Endothelial cell of umbilical vein (primary cell): ENCODE results near the gene HUNK. TPM values are rescaled to one million over a fixed set of nuclear protein-coding genes. Genes with fewer than 3 reads are reported as not detected.

Experiments used
- BruUV-seq: library from RNA; stranded (reverse); fragments of 400-500 nt; replicated peaks from 2 replicates; lab custom pipeline; 2021; lab: Mats Ljungman, UMichigan
- CTCF ChIA-PET: fragments of 300-600, 350-600 bp; sonication (Branson Sonifier 250); formaldehyde crosslinking; loops from one replicate; lab custom pipeline; 2021; ENCODE audit warnings: antibody characterized with exemption, inconsistent platforms; lab: Charles Lee
- POLR2A ChIA-PET: fragments of 300-600, 350-600 bp; sonication (Branson Sonifier 250); formaldehyde crosslinking; loops from one replicate; lab custom pipeline; 2021; ENCODE audit warnings: antibody characterized with exemption, inconsistent platforms; lab: Charles Lee
- DNase-seq: peaks from one replicate; pipeline ENCODE4 v3.0.0-alpha.2; 2011; ENCODE audit warnings: low read depth, low spot score
- FAIRE-seq: peaks from 2 replicates; lab custom pipeline; 2011; peaks lifted over from hg19 to GRCh38; lab: Jason Lieb, UNC
- H2AFZ ChIP-seq: 2 replicates; pipeline ENCODE4 v1.6.0; 2012; ENCODE audit warnings: low read depth, low read length, control low read depth, inconsistent platforms
- H3K27ac ChIP-seq: 2 replicates; pipeline ENCODE4 v1.5.1; 2011; ENCODE audit warnings: low read depth, mild to moderate bottlenecking, control low read depth, low read length, moderate library complexity; ENCODE audit not compliant: insufficient read depth
- H3K27me3 ChIP-seq, 2 experiments: 2 replicates each; pipeline versions ENCODE4 v1.6.0 to v1.6.1; 2011; ENCODE audit warnings: low read length in 2 of 2, mixed read lengths in 1 of 2; ENCODE audit not compliant: control insufficient read depth in 2 of 2, insufficient read depth in 2 of 2
- H3K36me3 ChIP-seq, 2 experiments: 2 replicates in 1 of 2; 3 replicates in 1 of 2; pipeline ENCODE4 v1.5.1; 2011; ENCODE audit warnings: low read length in 2 of 2, mild to moderate bottlenecking in 1 of 2, moderate library complexity in 1 of 2; ENCODE audit not compliant: control insufficient read depth in 2 of 2, insufficient read depth in 2 of 2; ENCODE audit errors: extremely low read depth in 1 of 2
- H3K4me1 ChIP-seq: 3 replicates; pipeline ENCODE4 v1.5.1; 2011; ENCODE audit warnings: mild to moderate bottlenecking, low read length; ENCODE audit not compliant: control insufficient read depth, insufficient read depth; ENCODE audit errors: extremely low read depth
- H3K4me2 ChIP-seq: 2 replicates; pipeline ENCODE4 v1.6.1; 2011; ENCODE audit warnings: low read length, control low read depth, mixed read lengths; ENCODE audit not compliant: insufficient read depth
- H3K4me3 ChIP-seq, 3 experiments: fragments of 200-600 bp in 1 of 3; sonication (generic), shearing (Covaris generic) in 1 of 3; replicated peaks in 1 of 3; 2 replicates each; pipeline ENCODE4 v1.5.1; 2011 to 2016; ENCODE audit warnings: control low read depth in 3 of 3, low read length in 3 of 3, mild to moderate bottlenecking in 2 of 3, inconsistent platforms in 1 of 3, low read depth in 1 of 3, moderate library complexity in 1 of 3; ENCODE audit not compliant: insufficient read depth in 1 of 3
- H3K79me2 ChIP-seq: 2 replicates; pipeline ENCODE4 v1.6.0; 2012; ENCODE audit warnings: low read length, inconsistent platforms; ENCODE audit not compliant: control insufficient read depth, insufficient read depth
- H3K9ac ChIP-seq: replicated peaks from 2 replicates; pipeline ENCODE3; 2011; ENCODE audit warnings: low read length, control low read depth; ENCODE audit not compliant: insufficient read depth; ENCODE audit errors: extremely low read depth
- H3K9me1 ChIP-seq: replicated peaks from 3 replicates; pipeline ENCODE4 v1.6.0; 2011; ENCODE audit warnings: mild to moderate bottlenecking, low read length; ENCODE audit not compliant: control insufficient read depth, insufficient read depth; ENCODE audit errors: extremely low read depth
- H3K9me3 ChIP-seq: replicated peaks from 2 replicates; pipeline ENCODE4 v1.5.1; 2012; ENCODE audit warnings: low read length, inconsistent platforms; ENCODE audit not compliant: control insufficient read depth, insufficient read depth
- H4K20me1 ChIP-seq: replicated peaks from 2 replicates; pipeline ENCODE3; 2011; ENCODE audit warnings: mild to moderate bottlenecking, low read length; ENCODE audit not compliant: control insufficient read depth, insufficient read depth; ENCODE audit errors: extremely low read depth
- EZH2 ChIP-seq: IDR thresholded peaks from 2 replicates; pipeline ENCODE4 v1.6.1; 2012; ENCODE audit warnings: borderline replicate concordance, low read depth, mild to moderate bottlenecking, moderate library complexity, low read length, inconsistent platforms; ENCODE audit not compliant: severe bottlenecking
- JUN ChIP-seq: IDR thresholded peaks from 2 replicates; pipeline ENCODE4 v1.6.1; 2011; ENCODE audit warnings: borderline replicate concordance, low read depth; ENCODE audit not compliant: insufficient read length, insufficient read depth
- POLR2A ChIP-seq: IDR thresholded peaks from 2 replicates; pipeline ENCODE4 v1.6.1; 2012; ENCODE audit warnings: low read depth, mild to moderate bottlenecking, control low read depth, low read length
- POLR2AphosphoS5 ChIP-seq: IDR thresholded peaks from 2 replicates; pipeline ENCODE4 v1.6.1; 2012; ENCODE audit warnings: low read depth, mild to moderate bottlenecking, control low read depth, low read length, moderate library complexity; ENCODE audit not compliant: insufficient read depth
- dilution Hi-C: fragments of 300-500 bp; cut with MboI; formaldehyde crosslinking; loops from one replicate; pipeline ENCODE4 v1.15.0; 2019; ENCODE audit warnings: low sequenced_read_pairs; ENCODE audit not compliant: extremely low pct_ligation_motif_present
- intact Hi-C: fragments of 100-400 bp; cut with micrococcal nuclease; formaldehyde crosslinking; loops from one replicate; pipeline ENCODE4 v1.10.0; 2022
- polyA plus RNA-seq, 4 experiments: library from polyadenylated mRNA; depleted of rRNA in 3 of 4; stranded (reverse) in 3 of 4; unstranded in 1 of 4; fragments of >200 nt; gene quantifications; 2 replicates each; pipeline versions ENCODE4 v1.2.1 to v1.2.3, GENCODE V29; 2011 to 2012; ENCODE audit warnings: missing spikeins in 1 of 4
- total RNA-seq: library from RNA; stranded (reverse); gene quantifications from 2 replicates; pipeline ENCODE4 v1.2.3, GENCODE V29; 2021
- TF ChIP-seq, protein P1 (sequence below): IDR thresholded peaks from 2 replicates; pipeline ENCODE4 v1.6.1; 2011; ENCODE audit not compliant: insufficient read depth, insufficient read length
- TF ChIP-seq, protein P2 (sequence below), 2 donors: IDR thresholded peaks; 1 replicate in 1 of 2; 2 replicates in 1 of 2; pipeline ENCODE4 v1.5.1; 2011; ENCODE audit warnings: low read length in 2 of 2, mild to moderate bottlenecking in 2 of 2, moderate library complexity in 2 of 2, control low read depth in 1 of 2, inconsistent platforms in 1 of 2, low read depth in 1 of 2; ENCODE audit not compliant: insufficient read depth in 1 of 2; ENCODE audit errors: extremely low read depth in 1 of 2

Gene HUNK
- total and polyA plus RNA-seq, 2 donors (not counting 3 experiments of a cell fraction or from before 2014, with no cell fraction given) = not detected

DNA sequence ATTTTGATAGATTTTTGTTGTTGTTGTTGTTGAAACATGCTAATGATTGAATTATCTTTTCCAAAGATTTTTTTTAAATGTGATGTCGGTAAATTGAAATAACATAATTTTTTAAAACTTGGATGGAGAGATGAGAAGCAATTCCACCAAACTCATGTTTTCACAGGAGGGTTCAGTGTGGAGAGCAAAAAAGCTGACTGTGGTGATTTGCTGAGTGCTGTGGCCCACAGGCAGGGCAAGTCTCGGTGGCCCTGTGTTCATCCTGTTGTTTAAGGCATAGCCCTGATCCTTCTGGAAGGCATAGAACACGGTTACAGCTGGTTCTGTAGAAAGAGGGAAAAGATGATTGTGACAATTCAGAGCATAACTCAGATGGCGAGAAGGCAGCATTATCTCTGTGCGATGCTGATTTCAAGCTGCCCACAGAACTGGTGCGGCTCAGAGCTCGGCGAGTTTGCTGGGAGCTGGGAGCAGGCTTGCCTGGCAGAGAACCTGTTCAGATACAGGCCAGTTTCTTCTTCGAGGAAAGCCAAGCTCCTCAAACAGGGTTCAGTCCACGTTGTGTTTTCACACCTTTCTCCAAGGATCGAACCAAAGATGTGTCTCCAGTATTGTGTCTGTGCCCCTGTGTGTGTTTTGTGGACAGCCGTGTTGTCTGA is 127.1 kb downstream of the HUNK start:
- POLR2A ChIA-PET = no interaction called here
- no peaks in the 10 kb centered on the region for H3K36me3 ChIP-seq
- no peak overlapping the region for H3K27ac ChIP-seq
- TF ChIP-seq POLR2AphosphoS5 = no peak
- no peak for TF ChIP-seq JUN
- TF ChIP-seq, protein P1, sequence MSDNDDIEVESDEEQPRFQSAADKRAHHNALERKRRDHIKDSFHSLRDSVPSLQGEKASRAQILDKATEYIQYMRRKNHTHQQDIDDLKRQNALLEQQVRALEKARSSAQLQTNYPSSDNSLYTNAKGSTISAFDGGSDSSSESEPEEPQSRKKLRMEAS = no peak
- no peak for TF ChIP-seq POLR2A
- no peak for TF ChIP-seq EZH2
- TF ChIP-seq, protein P2, sequence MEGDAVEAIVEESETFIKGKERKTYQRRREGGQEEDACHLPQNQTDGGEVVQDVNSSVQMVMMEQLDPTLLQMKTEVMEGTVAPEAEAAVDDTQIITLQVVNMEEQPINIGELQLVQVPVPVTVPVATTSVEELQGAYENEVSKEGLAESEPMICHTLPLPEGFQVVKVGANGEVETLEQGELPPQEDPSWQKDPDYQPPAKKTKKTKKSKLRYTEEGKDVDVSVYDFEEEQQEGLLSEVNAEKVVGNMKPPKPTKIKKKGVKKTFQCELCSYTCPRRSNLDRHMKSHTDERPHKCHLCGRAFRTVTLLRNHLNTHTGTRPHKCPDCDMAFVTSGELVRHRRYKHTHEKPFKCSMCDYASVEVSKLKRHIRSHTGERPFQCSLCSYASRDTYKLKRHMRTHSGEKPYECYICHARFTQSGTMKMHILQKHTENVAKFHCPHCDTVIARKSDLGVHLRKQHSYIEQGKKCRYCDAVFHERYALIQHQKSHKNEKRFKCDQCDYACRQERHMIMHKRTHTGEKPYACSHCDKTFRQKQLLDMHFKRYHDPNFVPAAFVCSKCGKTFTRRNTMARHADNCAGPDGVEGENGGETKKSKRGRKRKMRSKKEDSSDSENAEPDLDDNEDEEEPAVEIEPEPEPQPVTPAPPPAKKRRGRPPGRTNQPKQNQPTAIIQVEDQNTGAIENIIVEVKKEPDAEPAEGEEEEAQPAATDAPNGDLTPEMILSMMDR (IDR thresholded peaks at IDR 0.05; ENCODE audit: extremely low read depth in 1 of 2, insufficient read depth in 1 of 2, low read depth in 1 of 2, low read length in 2 of 2) = no peak
- H3K9me3 ChIP-seq = no peaks in the 10 kb centered on the region
- no peak overlapping the region for H2AFZ ChIP-seq
- no TSS peak for BruUV-seq
- FAIRE-seq (no peak), DNase-seq (no peak)
- no peaks in the 10 kb centered on the region for H3K79me2 ChIP-seq
- CTCF ChIA-PET = no interaction called here
- no peak overlapping the region for H3K9ac ChIP-seq
- intact Hi-C loops (no loop called here), dilution Hi-C loops (no loop called here)
- no peak overlapping the region for H3K4me2 ChIP-seq
- H3K27me3 ChIP-seq = no peaks in the 10 kb centered on the region
- no peak overlapping the region for H3K4me3 ChIP-seq
- H4K20me1 ChIP-seq = no peaks in the 10 kb centered on the region
- no peaks in the 10 kb centered on the region for H3K4me1 ChIP-seq
- H3K9me1 ChIP-seq = no peaks in the 10 kb centered on the region
